ENCODE data around the gene ADAMTSL5. TPM values are rescaled to one million over a fixed set of nuclear protein-coding genes. Genes with fewer than 3 reads are reported as not detected.

Gene ADAMTSL5
- total RNA-seq, 1 experiment from 2014 or later, result 23.9 TPM

DNA sequence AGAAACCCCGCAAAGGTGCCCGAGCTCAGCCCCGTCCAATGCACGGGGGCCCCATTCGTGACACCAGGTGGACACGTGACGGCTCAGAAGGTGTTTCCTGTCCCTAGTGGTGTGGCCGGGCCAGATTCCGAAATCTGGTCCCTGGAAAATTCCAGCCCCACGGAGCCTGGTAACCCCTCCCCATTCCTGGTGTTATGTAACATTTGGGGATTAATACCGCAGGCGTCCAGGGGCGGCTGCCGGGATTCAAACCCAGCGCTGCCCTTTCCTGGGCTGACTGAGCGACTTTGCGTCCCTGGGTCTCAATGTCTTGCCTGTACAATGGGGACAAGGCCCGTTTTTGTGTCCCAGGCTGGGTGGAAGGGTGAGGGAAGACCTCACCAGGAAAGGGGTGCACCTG, 10.0 kb upstream of the ADAMTSL5 start:
- Mint-ChIP-seq H3K27me3 (ENCODE audit: insufficient read depth, unreplicated experiment) (peaks cover 14% of the 10 kb centered on the region), H3K9me3 (ENCODE audit: unreplicated experiment) (no peaks in the 10 kb centered on the region), H3K36me3 (ENCODE audit: insufficient read depth, unreplicated experiment) (peaks cover 6% of the 10 kb centered on the region), H3K4me1 (ENCODE audit: low read depth, unreplicated experiment) (no peaks in the 10 kb centered on the region), H3K4me3 (ENCODE audit: unreplicated experiment) (no peak overlapping the region), H3K27ac (ENCODE audit: unreplicated experiment) (no peak overlapping the region)
- peaks cover 3% of the 10 kb centered on the region for H3K27me3 ChIP-seq (replicated peaks; ENCODE audit: control insufficient read depth, insufficient read depth, low read length)
- DNase-seq, result no peak
- no TSS peak for BruUV-seq (replicated peaks)
- POLR2A ChIA-PET, result no interaction called here
- intact Hi-C loops (cut with micrococcal nuclease; ENCODE audit: unreplicated experiment), result no loop called here
- no peaks in the 10 kb centered on the region for H3K4me1 ChIP-seq
- no peak for TF ChIP-seq CTCF (IDR thresholded peaks at IDR 0.05; ENCODE audit: insufficient read depth in 1 of 2, low read depth in 1 of 2, low read length in 1 of 2, severe bottlenecking in 1 of 2, unreplicated experiment in 1 of 2)
- CTCF ChIA-PET, result no interaction called here
- no peak overlapping the region for H3K4me3 ChIP-seq (ENCODE audit: low read depth, low read length)
- no peaks in the 10 kb centered on the region for H3K36me3 ChIP-seq (ENCODE audit: control insufficient read depth, insufficient read depth, low read length)
- H3K9me3 ChIP-seq, result no peaks in the 10 kb centered on the region

DNA sequence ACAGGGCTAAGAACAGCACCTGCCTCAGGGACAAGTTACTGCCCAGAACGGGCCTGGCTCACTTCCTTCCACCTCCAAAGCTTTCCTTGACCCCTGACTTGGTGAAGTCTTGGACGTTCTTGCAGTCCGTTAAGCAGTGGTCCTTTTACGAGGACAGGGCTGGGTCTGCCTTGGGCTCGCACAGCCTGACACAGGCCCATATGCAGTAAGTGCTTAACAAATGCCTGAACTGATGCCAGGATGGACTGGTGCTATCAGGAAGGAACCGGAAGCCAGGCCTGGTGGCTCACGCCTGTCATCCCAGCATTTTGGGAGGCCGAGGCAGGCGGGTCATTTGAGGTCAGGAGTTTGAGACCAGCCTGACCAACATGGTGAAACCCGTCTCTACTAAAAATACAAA, 9.2 kb upstream of the ADAMTSL5 start:
- Mint-ChIP-seq H3K27me3 (ENCODE audit: insufficient read depth, unreplicated experiment) (peaks cover 14% of the 10 kb centered on the region), H3K4me3 (ENCODE audit: unreplicated experiment) (no peak overlapping the region), H3K9me3 (ENCODE audit: unreplicated experiment) (no peaks in the 10 kb centered on the region), H3K27ac (ENCODE audit: unreplicated experiment) (no peak overlapping the region), H3K4me1 (ENCODE audit: low read depth, unreplicated experiment) (no peaks in the 10 kb centered on the region), H3K36me3 (ENCODE audit: insufficient read depth, unreplicated experiment) (peaks cover 6% of the 10 kb centered on the region)
- no peak overlapping the region for H3K4me3 ChIP-seq (ENCODE audit: low read depth, low read length)
- ChIA-PET CTCF (no interaction called here), POLR2A (no interaction called here)
- H3K9me3 ChIP-seq, result no peaks in the 10 kb centered on the region
- no TSS peak for BruUV-seq (replicated peaks)
- intact Hi-C loops (cut with micrococcal nuclease; ENCODE audit: unreplicated experiment), result no loop called here
- no peaks in the 10 kb centered on the region for H3K36me3 ChIP-seq (ENCODE audit: control insufficient read depth, insufficient read depth, low read length)
- H3K27me3 ChIP-seq (replicated peaks; ENCODE audit: control insufficient read depth, insufficient read depth, low read length), result peaks cover 3% of the 10 kb centered on the region
- no peak for DNase-seq
- H3K4me1 ChIP-seq, result no peaks in the 10 kb centered on the region
- no peak for TF ChIP-seq CTCF (IDR thresholded peaks at IDR 0.05; ENCODE audit: insufficient read depth in 1 of 2, low read depth in 1 of 2, low read length in 1 of 2, severe bottlenecking in 1 of 2, unreplicated experiment in 1 of 2)

- no peaks in the 10 kb centered on the region for H3K9me3 Mint-ChIP-seq (ENCODE audit: unreplicated experiment)
- POLR2A ChIA-PET, result interaction anchor here (0.6 kb wide), 1 partner anchor 386 kb away, joined by 5 read pairs; no protein-coding TSS in a partner anchor
- CTCF ChIA-PET, result no interaction called here
- H3K27ac Mint-ChIP-seq (ENCODE audit: unreplicated experiment), result no peak overlapping the region
- Histone ChIP-seq H3K4me1 (no peaks in the 10 kb centered on the region), H3K27me3 (replicated peaks; ENCODE audit: control insufficient read depth, insufficient read depth, low read length) (peaks cover 3% of the 10 kb centered on the region), H3K36me3 (ENCODE audit: control insufficient read depth, insufficient read depth, low read length) (no peaks in the 10 kb centered on the region), H3K4me3 (ENCODE audit: low read depth, low read length) (no peak overlapping the region), H3K9me3 (no peaks in the 10 kb centered on the region)
- no peak overlapping the region for H3K4me3 Mint-ChIP-seq (ENCODE audit: unreplicated experiment)
- H3K27me3 Mint-ChIP-seq (ENCODE audit: insufficient read depth, unreplicated experiment), result peaks cover 14% of the 10 kb centered on the region
- intact Hi-C loops (cut with micrococcal nuclease; ENCODE audit: unreplicated experiment), result no loop called here
- H3K36me3 Mint-ChIP-seq (ENCODE audit: insufficient read depth, unreplicated experiment), result peaks cover 6% of the 10 kb centered on the region
- H3K4me1 Mint-ChIP-seq (ENCODE audit: low read depth, unreplicated experiment), result no peaks in the 10 kb centered on the region
- DNase-seq, result no peak
- no TSS peak for BruUV-seq (replicated peaks)
- TF ChIP-seq CTCF (IDR thresholded peaks at IDR 0.05; ENCODE audit: insufficient read depth in 1 of 2, low read depth in 1 of 2, low read length in 1 of 2, severe bottlenecking in 1 of 2, unreplicated experiment in 1 of 2), result no peak
Measured at GRCh38 chr19:1521636-1522035, 8.8 kb upstream of the ADAMTSL5 start.
